Limb (tissue), 2 donors: ENCODE measurements around the gene FAM174C.

Experiments
- DNase-seq, 2 donors: peaks; one replicate each; pipeline ENCODE4 v3.0.0-alpha.2; 2016; ENCODE audit errors: extremely low spot score in 2 of 2

Gene FAM174C

DNA sequence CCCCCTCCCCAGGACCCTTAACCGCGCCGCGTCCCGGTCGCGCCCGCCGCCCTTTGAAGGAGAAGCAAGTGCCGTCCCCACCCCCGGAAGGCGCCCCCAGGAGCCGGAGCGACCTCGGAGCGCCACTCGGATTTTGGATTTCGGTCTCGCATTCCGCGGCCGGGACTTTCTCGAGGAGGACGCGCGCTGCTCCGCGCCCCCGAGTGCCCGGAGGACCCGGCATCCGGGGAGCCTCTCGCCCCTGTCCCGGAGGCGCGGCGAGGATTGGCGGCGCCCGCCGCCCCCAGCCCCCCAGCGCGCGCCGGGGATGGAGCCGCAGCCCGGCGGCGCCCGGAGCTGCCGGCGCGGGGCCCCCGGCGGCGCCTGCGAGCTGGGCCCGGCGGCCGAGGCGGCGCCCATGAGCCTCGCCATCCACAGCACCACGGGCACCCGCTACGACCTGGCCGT lies 25.3 kb upstream of the FAM174C start:
- no peak for DNase-seq

DNA sequence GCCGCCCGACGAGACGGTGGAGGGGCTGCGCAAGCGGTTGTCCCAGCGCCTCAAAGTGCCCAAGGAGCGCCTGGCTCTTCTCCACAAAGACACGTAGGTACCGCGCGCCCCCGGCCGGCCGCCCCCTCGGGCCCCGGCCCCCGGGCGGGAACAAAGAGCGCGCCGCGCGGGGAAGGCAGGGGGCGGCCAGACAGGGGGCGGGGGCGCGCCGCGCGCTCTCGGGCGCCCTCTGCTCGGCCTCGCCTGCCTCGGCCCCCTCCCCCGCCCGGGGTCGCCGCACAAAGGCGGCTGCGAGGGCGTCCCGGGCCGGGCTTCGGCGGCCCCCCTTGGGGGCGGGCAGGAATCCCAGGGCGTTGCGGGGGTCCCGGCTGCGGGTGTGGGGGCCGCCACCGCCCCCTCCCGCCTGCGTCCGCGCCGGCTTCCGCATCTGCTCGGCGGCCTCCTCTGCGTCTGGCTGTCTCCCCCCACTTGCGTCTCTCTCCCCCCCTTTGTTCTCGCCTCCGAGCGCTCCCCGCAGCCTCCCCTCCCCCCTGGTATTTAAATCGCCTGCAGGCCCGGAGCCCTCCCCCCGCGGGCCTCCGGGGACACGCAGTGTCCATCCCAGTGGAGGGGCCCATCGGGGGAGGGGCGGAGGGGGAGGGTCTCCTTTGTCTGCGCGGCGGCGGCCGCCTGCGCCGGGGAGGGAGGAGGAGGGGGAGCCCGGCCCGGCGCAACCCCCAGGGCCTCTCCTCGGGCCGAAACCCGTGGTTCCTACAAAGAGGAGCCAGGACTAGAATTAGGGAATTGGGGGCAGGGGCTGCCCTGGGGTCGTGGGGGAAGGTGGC lies 24.7 kb upstream of the FAM174C start:
- DNase-seq: peak in 1 of 2 donors; percentile 85

DNA sequence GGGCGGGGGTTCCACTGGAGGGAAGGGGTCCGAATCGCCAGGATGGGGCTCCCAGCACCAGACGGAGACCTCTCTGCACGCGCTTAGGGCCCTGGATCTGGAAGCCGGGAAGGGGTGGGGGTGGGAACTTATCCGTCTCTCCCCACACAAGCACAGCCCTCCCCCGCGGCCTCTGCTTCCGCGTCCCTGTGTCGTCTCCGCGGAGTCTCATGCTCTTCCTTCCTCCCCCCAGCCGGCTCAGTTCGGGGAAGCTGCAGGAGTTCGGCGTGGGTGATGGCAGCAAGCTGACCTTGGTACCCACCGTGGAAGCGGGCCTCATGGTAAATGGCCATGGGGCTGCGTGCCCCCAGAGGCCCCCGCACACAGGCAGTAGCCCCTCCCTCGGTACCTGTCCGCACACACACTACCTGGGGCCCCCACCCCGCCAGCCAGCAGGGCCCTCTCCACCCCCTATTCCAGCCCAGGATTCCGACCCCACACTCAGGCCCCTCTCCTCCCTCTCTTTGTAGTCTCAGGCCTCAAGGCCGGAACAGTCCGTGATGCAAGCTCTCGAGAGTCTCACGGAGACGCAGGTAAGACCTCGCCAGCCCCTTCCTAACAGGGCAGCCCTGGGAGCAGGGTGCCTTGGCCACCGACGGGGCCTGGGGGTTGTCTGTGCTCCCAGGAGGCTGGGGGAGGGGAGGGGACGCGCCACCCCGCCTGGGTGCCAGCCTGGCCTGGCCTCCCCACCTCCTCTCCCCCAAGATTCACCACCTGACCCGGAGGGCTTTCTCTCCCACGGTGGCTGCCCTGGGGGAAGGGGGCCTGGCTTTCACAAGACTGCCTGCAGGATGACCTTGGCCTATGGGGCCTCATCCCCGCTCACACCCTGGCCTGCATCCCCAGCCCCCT lies 23.8 kb upstream of the FAM174C start:
- peak in 1 of 2 donors; percentile 78 for DNase-seq

DNA sequence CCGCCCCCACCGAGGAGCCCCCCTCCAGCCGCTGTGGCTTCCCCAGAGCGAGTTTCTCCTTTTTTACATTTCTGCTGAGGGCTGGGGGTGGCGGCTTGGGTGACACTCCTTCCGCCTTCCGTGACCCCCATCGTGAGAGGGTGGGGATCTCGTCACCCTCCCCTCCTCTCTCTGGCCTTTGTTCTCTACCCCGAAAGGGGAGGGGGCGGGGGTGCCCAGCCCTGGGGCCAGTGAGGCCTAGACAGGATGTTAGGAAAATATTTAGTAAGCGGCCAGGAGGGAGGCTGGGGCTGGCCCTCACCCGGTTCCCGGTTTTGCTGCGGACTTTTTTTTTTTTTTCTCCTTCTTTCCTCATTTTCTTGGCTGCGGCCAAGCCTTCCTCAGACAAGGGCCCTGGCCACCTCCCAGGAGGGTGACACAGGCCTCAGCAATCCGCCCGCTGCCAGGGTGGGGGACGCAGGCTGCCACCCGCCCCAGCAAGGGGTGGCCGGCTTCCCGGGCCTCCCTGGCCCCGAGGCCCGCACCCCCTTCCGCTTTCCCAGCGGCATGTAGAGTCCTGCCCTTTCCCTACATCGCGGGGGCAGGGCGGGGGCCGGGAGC lies 23.0 kb upstream of the FAM174C start:
- DNase-seq: peak in 1 of 2 donors; percentile 69

DNA sequence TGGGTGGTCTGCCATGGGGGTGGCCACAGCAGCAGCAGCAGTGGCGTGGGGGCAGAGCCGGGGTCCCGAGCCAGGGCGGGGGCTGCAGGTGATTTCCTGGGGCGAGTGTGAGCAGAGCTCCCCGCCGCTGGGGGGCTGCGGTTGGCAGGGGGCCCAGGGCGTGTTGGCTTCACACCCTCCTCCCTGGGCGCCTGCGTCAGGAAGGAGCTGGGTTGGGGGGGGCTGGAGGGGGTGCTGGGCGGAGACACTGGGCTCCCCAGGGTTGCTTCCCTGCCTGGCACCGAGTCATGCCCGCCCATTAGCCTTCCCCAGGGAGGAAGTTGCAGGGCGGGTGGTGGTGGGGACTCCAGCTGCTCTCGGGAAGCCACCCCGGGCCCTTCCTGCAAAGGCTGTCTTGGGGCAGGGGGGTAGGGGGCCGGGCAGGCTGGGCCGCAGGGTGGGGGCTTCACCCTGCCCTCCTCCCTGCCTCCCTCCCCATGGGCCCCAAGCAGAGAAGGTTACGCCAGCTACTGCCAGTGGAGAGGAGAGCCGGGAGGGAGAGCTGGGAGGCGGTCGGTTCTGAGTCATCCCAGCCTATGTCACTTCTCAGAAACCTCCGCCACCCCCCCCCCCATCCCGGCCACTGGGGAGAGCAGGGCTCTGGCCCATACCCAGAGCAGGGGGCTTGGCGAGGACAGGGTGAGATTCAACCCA lies 22.4 kb upstream of the FAM174C start:
- DNase-seq: peak in 1 of 2 donors; percentile 84

DNA sequence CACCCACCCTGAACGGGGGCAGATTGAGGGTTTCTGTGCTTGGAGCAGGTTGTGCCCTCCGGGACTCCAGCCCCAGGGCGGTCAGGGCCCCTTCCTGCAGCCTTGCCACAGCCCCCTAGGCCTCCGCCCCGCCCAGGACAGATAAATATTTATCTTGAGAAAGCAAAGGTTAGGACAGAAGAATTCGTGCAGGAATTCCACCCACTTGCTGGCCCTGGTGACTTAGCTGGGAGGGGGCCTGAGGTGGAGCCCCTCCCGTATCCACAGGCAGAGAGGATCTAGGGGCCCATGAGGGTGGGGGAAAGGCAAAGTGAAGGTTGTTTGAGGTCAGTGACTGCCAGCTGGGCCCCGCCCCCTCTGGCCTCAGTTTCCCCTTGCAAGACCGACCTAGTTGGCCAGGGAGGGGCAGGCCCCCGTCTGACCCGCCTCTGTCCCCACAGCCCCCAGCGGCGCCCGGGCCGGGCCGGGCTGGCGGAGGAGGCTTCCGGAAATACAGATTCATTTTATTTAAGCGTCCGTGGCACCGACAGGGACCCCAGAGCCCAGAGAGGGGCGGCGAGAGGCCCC lies 21.7 kb upstream of the FAM174C start:
- DNase-seq: peak in 1 of 2 donors; percentile 45

DNA sequence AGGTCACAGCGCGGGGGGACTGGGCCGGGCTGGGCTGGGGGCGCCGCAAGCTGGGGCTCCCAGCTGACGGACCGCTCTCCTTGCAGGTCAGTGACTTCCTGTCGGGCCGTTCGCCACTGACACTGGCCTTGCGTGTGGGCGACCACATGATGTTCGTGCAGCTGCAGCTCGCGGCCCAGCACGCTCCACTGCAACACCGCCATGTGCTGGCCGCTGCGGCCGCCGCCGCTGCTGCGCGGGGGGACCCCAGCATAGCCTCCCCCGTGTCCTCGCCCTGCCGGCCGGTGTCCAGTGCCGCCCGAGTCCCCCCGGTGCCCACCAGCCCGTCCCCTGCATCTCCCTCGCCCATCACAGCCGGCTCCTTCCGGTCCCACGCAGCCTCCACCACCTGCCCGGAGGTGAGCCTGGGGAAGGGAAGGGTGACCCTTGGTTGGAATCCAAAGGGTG lies 21.2 kb upstream of the FAM174C start:
- no peak for DNase-seq

DNA sequence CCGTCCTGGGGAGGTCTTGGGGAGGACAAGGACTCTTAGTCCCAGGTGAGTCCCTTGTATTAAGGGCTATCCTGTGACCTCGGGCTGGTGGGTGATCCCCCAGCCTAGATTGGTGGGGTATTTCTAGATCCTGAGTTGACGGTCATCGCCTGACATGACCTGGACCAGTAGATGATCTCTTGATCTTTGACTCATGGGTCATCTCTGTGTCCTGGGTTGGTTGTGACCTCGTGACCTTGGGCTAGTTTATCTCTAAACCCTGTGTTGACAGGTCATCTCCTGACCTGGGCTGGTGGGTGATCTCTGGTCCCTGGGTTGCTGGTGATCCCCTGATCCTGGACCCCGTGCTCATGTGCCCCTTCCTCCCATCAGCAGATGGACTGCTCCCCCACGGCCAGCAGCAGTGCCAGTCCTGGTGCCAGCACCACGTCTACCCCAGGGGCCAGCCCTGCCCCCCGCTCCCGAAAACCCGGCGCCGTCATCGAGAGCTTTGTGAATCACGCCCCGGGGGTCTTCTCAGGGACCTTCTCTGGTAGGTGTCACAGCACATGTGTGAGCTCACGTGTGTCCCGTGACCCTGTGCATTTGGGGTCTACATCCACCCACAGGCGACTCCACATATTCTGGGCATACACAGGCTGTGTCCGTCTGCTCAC lies 20.7 kb upstream of the FAM174C start:
- DNase-seq: no peak

DNA sequence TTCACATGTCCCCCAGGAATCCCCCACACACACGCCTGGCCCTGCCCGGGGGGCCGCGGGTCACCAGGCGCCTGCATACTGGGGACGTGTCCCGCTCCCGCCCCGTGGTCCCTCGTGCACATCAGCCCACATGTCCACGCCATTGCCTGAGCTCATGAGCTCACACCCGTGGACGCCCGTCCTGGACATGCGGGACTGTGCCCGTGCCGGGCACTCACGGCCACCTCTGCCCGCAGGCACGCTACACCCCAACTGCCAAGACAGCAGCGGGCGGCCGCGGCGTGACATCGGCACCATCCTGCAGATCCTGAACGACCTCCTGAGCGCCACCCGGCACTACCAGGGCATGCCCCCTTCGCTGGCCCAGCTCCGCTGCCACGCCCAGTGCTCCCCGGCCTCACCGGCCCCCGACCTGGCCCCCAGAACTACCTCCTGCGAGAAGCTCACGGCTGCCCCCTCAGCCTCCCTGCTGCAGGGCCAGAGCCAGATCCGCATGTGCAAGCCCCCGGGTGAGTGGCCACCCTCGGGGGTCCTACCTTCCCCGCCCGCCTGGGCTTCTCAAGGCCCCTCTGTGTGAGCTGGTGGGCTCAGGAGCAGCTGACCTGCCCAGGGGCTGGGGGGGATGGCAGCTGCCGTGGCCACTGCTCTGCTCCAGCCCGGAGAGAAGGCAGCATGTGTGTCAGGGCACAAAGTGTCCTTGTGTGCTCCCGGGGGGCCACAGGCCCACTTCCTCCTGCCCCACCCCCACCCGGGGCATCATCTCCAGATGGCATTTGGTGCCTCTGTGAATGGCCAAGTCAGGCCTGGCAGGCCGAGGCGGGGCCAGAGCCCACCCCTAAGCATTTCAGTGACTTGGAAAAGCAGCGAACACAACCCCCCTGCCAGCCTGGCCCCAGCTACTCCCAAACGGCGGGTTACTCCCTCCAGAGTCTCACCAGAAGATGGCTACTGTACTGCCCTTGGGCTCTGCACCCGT lies 19.9 kb upstream of the FAM174C start:
- no peak for DNase-seq

DNA sequence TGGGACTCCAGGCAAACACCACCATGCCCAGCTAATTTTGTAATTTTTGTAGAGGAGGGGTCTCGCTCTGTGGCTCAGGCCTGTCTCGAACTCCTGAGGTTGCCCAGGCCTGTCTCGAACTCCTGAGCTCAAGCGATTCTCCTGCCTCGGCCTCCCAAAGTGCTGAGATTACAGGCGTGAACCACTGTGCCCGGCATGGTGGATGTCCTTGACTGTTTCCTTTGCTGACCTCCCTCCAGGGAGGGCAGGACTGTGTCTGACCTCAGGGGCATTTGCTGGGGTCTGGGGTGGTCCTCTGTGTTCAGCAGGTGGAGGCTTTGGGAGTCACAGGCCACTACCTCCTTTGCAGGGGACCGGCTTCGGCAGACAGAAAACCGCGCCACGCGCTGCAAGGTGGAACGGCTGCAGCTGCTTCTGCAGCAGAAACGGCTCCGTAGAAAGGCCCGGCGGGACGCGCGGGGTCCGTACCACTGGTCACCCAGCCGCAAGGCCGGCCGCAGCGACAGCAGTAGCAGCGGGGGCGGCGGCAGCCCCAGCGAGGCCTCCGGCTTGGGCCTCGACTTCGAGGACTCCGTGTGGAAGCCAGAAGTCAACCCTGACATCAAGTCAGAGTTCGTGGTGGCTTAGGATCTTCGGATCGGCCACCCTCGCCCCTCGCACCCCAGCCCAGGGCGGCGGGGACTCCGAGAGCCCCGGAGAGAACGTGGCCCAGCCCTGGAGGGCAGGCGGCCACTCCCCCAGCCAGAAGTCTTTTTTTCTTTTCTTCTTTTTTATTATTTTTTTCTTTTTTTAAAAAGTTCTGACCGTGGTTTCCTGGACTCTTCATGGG lies 18.5 kb upstream of the FAM174C start:
- DNase-seq: no peak

DNA sequence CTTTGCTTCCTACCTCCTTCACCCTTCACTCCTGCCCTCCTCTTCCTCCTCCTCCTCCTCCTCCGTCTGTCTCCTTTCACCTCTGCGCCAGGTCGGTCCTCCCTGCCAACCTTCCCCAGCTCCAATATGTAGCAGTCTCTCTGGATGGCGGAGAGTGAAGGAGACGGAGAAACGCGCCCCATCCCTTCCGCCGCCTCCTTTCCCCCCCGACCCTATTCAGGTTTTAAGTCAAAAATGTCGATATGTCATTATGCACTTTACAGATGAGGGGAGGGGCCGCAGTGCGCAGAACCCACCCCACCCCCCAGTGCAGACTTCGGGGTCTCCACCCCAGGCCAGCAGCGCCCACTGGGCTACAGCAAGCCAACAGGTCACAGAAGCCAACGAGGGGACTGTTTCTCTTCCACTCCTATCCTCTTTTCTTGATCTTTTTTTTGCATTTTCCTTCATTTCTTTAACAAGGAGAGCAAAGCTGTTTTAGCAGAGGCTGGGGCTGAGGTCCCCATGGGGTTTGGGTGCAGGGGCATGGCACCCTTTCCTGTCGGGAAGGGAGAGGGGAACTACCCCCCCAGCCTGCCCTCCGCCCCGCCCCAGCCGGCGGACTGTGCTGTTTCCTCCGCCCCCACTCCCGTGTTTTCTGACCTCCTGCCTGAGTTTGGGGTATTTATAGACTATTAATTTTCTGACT lies 17.7 kb upstream of the FAM174C start:
- DNase-seq: no peak

DNA sequence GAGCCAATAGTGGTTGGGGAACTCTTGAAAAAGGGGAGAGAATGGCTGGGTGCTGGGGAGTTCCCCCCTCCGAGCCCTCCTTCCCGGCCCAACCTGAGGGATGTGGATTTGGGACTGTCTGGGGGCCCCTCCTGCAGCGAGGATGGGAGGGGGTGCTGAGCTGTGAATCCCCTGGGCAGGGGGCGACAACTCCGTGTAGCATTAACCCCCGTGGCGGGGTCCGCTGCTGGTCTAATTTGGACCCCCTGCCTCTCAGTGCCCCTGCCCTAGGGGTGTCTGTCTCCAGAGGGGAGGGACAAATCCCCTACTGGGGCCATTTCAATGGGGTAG lies 17.2 kb upstream of the FAM174C start:
- no peak for DNase-seq

DNA sequence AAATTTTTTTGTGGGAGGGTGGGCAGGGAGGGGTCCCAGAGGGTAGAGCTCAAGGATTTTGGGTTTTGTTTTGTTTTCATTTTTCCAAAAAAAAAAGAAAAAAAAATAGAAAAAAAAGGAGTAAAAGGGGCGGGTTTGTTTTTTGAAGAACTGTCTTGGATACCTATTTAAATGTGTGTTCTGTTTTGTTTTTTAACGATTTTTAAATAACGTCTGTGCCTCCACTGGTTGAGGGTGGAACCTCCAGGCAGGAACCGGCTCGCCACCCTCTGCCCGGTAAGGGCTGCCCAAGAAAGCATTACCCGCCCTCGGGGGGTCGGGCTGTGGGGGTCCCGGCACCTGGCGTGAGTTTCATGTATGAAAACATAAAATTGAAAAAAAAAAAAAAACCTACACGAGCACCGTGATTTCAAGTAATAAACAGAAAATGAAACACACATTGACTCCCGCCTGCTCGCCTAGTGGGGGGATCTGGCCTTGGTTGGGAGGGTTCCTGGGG lies 16.6 kb upstream of the FAM174C start:
- DNase-seq: no peak

DNA sequence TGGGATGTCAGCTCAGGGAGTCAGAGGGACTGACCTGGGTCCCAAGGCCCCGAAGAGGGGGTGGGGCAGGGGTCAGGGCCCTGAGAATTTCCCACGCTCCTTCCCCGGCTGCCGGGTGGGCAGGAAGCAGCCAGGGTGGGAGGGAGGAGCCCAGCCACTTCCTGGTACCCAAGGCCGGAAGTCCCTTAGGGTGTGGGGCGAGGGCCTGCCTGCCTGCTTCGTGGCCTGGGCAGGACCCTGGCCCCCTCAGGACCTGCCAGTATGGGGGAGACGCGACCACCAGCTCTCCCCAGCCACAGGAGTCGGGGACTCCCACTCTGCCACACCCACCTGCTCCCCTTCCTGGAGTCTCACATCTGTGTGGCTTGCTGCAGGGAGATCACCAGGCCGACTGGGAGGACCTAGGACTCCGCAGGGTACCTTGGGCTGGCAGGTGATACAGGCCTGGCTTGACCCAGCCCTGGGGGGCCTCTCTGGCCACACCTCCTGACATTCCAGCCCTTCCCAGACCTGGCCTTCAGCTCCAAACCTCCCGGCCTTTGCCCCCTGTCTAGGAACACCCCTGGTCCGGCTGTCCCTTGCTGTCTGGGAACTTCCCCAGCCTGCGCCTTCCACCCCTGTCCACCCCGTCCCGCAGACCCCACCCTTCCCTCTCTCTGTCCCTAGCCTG lies 16.0 kb upstream of the FAM174C start:
- DNase-seq: peak in 1 of 2 donors; percentile 71

DNA sequence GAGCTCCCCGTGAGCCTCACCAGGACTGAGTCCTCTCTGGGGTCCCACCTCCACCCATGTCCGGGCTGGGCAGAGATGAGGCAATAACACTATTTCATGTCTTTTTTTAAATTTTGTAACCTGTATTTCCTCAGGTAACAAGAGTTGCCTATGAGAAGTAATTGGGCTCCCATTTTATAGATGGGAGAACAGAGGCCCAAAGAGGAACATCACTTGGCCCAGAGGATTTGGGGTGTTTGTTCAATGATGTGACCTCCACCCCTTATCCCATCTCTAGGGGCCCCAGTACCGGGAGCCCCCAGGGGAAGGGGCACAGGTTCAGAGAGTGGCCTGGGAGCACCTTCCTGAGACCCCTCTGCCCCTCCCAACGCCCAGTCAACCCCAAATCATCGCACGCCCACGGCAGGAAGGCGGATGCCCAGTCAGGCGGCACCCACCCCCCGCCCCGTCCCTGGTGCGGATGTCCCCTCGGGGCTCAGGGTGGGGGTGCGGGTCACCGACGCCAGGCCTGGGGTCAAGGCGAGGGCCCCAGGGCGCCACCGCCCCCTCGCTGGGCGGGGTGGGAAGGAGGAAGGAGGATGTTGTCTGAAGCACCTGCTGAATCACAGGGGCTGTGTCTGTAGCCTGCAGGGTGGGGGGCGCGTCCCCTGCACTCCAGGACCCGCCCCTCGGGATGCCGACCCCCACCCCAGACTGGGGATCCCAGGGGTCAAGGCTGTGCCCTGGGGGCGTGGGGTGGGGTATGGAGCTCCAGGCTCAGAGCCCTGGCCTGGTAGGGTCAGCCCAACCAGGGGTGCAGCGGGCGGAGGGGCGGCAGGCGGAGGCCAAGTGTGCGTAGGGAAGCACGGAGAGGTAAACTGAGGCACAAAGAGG lies 15.2 kb upstream of the FAM174C start:
- no peak for DNase-seq
